ENCODE results near the gene OXTR.

OXTR gene

DNA sequence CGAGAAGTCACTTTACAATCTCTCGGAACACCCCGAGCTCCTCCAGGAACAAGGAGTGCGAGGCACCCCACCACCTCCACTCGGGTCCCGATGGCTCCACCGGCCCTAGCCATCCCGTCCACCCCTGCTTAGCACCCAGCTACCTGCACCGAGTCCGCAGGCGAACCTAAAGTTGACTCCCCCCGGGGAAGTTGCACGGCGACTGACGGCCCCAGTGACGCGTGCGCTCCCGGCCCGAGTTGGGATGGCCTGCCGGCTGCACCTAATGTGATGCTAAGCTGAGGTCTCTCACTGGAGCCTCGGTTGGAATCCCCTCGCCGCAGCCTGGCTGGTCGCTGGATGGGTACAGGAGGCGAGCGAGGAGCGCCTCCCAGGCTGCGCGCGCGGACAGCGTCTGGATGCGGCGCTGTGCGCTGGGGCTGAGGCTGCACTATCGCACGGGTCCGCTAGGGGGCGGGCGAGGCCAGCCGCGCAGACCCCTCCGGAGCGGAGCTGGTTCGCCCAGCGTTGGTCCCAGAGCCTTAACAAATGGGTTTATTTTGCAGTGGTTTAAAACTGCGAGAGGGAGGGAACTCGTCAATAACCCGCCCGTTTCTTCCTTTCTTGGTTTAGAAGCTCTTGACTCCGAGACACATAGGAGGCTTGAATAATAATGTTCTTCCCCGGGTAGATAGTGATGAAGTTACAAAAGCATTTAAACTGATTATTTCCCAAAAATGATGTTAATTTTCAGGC lies at the start of gene OXTR:
TSS of gene OXTR (minus strand) at position 526 of the 735 bp plus-strand sequence. CDS start 1,426 bp downstream, outside the sequence.
- DNase-seq: peak; percentile 57 to 73

DNA sequence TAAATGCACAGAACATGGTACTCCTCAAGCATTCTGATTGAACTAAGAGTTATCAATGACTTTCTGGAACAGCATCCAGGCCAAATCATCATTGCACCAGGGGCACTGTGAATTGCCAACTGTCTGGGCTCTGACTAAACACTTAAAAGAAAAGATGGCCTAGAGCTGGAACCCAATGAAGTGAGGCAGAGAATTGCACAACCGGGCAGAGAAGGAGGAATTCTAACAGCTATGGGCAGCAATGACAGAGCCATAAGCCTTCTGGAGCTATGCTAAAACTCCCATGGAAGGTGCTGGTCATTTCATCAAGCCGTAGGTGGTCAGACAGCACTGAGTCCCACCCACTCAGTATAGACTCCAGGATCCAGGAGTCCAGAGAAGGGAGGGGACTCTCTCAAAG lies 48.1 kb upstream of the OXTR start:
- no peak for DNase-seq

DNA sequence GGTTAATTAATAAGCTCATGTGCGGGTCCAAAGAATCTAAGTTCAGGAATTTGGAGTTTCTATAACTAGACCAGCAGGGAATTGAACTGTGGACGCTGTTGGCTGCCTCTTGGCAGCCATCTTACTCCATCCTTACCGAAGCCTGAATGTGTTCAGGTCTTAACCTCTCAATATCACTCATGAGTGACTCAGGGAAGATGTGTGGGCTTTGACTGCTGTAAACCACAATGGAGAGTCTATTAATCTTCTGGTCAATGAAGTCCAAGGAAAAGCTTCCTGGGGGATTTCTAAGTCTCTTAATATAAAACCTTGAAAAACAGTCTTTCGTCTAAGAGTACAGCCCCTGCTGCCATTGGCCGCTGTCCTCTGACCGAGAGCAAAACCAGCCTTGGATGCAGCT lies 46.7 kb upstream of the OXTR start:
- DNase-seq: no peak

DNA sequence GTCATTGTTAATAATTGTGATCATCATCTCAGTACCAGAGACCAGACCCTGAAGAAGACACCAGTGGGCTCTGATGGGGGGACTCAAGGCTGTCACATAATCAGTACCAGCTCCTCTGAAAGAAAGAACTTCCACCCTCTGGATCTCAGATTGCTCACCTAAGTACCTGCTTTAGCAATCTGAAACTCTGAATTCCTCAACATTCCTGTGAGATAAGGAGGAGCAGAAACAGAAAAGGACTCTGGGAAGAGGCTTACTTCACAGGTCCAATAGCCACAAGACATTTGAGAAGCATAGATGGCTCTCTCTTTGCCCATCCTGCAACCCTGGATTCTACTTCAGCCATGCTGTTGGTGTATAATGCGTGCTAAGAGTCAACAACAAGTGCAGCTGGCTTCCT lies 44.0 kb upstream of the OXTR start:
- DNase-seq: no peak

DNA sequence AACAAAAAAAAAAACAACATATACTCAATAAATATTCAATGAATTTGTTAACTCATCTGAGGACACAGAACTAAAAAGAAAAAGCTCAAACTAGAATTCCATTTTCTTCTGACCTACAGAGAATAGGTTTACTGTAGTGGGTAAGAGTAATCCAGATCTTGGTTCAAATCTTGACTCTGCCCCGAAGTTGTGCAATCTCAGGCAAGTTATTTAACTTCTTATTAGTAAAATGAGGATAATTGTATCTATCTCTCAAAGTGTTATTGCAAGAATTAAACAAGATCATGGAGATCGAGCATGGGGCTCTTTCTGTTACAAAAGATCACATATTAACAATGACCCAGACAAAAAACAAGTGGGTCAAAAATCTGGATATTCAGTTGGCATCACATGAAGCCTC lies 41.1 kb upstream of the OXTR start:
- DNase-seq: no peak

DNA sequence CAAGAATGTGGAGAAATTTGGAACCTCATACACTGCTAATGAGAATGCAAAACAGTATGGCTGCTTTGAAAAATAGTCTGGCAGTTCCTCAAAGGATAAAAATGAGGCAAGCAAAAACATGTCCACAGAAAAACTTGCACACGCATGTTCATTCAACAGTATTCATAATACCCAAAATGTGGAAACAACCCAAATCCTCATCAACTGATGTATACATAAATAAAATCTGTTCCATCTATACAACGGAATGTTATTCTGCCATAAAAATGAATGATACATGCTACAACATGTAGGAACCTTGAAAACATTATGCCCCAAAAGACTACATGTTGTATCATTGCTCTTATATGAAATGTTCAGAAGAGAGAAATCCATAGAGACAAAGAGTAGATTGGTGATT lies 36.4 kb upstream of the OXTR start:
- DNase-seq: no peak

DNA sequence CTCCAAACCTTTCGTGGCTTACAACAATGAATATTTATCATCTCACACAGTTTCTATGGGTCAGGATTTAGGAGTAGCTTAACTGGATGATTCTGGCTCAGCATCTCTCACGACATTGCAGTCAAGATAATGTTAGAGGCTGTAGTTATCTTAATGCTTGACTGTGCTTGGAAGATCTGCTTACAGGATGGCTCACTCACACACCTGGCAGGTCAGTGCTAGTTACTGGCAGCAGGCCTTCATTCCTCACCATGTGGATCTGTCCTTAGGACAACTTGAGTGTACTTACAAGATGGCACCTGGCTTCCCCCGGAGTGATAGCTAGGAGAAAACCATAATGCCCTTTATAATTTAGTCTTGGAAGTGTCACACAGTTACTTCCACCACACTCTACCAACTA lies 32.8 kb upstream of the OXTR start:
- DNase-seq: no peak

DNA sequence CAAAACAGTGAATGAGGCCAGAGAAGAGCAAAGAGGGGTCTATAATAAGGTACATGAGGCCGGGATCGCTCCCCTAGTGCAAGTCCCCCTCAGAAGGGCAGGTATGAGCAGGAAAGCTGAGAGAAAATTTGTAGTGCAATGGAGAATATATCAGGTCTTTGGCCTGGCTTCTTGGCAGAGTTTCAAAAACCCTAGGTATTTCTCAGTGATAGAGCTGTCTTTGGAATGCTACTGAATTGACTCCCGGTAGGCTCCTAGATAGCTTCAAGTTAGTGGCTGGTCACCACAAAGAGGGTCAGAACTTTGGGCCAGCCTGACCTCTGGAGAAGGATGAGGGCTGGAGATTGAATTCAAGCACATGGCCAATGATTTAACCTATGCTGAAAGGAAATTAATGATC lies 30.6 kb upstream of the OXTR start:
- DNase-seq: no peak

DNA sequence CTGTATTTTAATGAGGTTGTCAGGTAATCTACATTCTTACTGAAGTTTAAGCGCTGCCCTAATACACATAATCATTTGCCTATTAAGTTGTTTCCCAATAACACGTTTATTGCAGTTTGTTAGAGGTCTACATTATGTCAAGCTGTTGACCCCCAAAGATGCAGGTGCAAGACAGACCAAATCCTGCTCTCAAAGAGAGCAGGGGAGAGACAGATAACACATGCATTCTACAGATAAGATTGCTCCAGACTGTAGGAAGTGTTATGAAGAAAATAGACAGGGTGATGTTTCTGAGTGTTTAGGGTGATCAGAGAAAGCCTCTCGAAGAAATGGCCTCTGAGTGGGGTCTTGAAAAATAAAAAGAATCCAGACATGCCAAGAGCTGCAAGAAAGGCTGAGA lies 24.8 kb upstream of the OXTR start:
- DNase-seq: no peak

DNA sequence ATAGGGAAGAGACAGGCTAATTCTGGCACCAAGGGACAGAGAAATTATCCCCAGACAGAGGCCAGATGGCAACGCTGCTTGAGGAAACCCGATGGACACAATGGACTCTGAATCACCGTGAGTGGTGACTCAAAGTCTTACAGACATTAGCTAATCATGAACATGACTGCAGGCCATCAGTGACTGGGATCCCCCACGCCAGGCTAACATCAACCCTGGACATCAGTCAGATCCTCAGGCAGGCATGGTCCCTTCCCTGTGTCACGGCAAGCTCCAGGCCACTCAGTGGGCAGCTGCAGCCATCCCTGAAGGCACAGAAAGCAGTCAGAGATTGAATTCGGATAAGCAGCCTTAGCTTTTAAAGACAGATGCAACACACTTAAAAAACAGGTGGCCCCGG lies 23.8 kb upstream of the OXTR start:
- DNase-seq: no peak

DNA sequence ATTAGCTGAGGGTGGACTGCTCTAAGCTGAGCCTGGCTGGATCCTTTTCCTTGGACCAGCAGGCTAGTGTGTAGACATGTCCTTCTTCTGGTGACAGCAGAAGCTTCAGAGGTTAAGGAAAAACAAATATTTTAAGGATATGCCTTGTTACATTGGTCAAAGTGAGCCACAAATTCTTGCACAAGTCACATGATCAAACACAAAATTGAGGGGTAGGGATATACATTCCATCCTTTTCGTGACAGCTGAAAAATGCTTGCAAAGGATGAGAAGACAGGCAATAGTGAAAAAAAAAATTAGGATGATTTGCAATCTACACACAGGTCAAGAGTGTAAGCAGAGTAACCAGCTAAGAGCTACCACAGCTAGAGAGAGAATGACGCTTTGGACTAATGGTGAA lies 21.1 kb upstream of the OXTR start:
- DNase-seq: no peak

DNA sequence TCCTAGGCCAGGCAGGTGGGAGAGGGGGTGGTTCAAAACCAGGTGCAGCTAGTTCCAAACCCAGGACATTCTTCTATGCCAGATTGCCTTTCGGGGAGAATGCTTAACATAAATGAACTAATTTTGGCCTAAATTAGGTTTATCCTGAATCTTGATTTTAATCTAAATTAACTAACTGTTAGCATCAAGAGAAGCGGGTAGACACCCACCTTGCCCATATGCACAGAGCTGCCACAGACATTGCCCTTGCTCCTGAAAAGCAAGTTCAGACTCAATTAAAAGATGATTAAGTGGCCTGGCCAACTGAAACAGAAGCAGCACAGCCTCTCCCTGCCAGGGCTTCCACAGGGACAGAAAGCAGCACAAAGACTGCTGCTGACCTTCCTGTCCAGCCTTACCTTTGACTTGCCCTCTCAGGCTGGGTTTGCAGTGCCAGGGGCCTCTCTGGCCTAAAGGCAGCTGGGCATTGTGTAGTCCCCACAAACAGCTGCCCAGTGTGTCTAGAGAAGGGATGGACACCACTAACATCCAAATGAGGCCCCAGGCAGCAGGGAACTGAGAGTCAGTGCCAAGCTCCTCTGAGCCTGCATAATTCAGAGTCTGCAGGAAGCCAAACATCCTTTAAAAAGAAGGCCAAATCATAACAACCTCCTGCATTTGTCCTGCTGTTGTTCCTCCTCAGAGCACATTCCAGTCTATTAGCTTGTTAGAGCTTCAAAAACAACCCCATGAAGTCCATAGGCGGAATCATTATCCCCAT lies 15.4 kb upstream of the OXTR start:
- no peak for DNase-seq

DNA sequence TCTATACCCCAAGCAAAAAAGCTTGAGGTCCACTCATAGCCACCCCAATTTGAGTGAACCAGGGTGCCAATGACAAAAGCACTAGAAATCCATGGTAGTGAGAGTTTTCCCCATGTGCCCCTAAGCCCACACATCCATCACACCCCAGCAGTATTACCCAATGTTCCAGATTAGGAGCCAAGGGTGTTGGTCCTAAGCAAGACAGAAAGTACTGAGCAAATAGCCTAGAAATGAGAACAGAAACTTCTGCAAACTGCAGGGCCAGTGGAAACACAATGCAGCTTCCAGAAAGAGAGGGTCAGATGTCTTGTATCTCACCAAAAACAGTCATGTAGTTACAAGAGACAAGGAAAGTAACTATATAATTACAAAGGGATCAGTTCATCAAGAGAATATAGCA lies 10.9 kb upstream of the OXTR start:
- no peak for DNase-seq

DNA sequence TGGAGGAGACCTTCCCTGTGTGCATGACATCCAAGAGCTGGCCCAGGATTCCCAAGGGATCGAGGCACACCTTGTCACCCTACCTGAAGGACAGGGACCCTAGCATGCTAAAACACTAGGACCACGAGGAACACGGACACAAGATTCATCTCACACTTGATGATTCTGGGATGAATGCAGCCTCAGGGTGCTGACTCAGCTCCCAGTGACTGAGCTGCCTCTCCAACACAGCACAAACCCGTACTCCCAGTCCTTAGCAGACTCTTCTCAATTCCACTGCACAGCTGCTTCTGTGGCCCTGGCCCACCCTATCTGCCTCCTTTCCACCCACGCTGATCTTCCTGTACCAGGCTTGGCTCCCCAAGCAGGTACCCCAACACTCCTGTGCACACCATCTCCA lies 9.1 kb upstream of the OXTR start:
- no peak for DNase-seq

DNA sequence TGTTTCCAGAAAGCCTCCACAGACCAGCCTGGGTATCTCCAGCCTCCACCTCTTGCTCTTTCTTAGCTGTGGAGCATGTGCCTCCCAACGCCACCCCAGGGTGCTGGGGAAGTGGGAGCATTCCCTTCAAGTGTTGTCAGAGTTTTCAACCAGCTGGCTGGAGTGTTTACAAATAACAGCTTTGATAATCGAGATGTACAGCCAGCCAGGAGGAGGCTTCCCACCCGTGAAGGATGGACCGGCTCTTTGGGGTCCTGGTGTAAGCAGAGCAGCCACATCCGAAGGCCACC lies 8.5 kb upstream of the OXTR start:
- no peak for DNase-seq

DNA sequence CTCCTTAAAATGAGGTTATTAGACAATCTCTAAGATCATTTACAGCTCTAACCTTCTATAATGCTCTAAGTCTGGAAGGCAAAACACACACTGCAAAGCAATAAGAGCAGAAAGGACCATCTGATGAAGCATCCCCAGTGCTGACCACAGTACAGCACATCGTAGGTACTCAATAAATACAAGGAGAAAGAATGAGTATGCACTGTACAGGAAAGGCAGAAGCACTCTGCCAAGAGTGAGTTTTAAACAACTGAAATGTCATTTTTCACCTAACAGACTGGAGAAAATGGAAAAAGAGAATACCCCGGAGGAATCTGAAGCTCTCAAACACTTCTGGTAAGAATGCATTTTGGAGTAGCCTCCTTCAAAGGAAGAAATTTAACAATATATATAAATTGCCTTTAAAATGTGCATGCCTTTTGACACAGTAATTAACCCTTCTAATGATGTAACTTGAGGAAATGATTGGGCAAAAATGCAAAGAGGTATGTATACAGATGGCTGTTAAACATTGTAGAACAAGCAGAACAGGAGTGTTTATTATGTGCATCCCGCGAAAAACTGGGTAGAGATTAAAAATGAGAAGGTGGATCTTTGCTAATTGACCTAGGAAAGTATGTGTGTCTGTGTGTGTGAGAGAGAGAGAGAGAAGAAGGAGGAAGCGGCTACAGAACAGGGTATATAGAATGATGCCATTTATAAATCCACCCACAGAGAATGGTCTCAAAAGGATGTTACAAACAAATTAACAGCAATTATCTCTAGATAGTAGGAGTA lies 8.0 kb upstream of the OXTR start:
- no peak for DNase-seq

DNA sequence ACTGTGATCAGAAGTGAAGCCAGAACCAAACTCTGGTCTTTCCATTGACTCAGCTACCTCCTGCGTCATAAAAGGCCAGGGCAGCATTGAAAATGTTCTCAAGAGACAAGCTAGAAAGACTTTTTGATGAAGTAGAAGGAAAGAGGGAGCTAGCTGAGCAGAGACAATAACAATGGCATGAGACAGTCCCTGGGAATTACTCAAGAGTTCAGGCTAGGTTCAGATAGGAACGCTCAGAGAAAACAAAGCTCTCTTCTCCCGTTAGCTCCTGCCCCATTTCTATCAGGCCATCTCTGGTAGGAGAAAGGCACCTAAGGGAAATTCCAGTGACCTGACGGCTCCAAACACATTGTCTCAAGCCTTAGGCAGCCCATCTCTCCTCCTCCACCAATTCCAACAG lies 7.0 kb upstream of the OXTR start:
- DNase-seq: no peak

DNA sequence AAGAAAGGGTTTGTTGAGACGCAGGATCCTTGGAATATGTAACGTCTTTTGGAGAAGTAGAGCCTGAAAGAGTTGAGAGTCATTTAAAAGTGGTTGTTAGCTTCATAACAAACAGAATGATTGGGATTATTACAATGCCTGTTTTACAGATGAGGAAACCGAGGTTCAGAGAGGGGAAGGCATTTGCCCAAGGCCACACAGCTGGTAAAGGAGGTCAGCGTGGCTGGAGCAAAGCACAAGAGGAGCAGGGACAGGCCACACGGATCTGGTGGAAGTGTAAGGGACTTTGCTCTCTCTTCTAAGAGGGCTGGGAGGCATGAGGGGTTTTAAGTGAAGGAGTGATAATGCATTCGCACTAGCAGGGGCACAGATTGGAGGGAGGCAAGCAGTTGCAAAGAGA lies 6.2 kb upstream of the OXTR start:
- no peak for DNase-seq

DNA sequence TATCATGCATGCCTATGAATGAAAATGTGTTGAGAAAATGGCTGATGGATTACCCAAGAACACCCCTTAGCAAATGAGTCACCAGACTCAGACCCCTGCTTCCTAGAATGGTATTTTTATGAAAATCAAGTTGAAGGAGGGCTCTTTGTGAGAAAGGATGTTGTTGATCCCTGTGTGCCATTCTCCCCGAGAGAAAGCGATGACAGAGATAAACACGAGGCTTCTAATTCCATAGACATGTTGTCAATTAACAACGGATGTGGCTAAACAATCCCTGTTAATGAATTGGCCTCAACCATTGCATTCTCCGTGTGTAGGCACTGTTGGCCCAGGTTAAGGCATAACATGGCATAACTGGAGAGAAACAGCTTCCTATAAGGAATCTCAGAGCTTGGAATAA lies 5.8 kb upstream of the OXTR start:
- no peak for DNase-seq

DNA sequence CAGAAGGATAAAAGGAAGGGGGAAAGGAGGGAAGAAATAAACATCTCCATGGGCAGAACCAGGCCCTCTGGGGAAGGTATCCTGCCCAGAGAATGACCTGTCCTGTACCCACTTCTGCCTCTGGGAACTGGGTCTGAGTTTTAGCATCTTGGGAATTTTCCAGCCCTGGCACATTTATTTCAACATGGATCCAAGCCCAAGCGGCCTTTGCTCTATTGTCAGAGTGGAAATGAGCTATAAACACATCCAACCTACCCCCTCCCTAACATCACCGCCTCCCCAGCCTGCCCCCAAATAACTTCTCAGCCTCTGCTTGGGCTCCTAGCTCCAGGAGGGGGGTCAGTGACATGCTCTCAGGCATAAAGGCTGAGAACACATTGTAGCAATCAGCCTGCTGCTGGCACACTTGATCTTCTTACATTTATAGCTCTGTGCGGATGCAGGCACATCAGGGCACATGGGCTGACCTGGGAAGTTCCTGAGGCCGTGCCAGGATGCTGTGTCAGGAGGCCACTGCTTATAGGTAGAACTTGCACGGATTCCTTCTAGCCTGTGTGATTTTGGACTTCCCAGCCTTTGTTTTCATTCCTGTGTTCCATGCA lies 4.6 kb upstream of the OXTR start:
- no peak for DNase-seq

DNA sequence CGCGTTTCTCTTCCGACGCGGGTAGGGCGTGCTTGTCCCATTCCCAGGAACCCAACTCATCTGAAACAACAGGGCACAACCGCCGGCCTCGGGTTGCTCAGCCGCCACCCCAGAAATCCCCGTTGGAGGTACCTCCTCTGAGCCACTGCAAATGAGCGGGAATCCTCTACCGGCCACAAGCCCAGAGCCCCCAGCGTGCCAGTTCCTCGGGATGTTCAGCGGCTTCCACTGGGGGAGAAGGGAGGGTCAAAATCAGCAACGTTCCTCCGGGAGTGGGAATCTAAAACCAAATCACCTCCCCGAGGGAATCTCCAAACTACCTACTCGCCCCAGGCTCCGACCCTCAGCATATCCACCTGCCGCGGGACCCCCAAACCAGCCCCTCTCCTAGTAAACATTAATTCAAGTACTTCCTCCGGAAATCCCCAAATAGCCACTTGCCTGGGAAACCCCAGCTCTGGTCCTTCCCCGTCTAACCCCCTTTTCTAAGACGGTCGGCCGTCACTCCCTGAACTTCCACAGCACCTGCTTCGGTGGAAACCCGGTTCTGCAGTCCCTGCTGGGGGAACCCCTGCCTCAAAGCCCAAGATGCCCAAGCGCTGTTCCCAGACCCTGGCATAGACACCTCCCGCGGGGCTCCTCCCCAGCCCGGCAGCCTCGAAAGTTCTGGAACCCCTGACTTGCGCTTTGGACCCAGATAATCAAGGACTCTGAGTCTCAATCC lies 887 bp downstream of the OXTR start:
- DNase-seq: no peak

DNA sequence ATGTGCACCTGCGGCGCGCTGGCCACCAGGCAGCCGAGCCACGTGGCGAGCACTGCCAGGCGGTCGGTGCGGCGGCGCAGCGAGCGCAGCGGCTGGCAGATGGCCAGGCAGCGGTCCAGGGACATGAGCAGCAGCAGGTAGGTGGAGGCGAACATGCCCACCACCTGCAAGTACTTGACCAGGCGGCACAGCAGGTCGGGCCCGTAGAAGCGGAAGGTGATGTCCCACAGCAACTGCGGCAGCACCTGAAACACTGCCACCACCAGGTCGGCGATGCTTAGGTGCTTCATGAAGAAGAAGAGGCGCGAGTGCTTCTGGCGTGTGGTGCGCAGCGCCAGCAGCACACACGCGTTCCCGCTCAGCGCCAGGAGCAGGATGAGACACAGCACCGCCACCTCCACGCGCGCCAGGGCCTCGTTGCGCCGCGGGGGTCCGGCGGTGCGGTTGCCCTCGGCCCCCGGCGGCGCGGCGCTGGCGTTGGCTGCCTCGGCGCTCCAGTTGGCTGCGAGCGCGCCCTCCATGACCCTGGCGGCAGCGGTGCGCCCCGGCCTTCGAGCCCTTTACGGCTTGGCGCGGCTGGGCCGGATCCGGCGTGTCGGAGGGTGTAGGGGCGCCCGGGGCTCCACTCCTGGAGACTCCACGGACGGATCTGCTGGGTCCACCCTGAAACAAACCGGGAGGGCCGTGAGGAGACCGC lies 1.6 kb downstream of the OXTR start:
- peak in 1 of 2 donors; percentile 39 for DNase-seq

Data from stimulated activated CD4-positive, alpha-beta T cell treated with anti-CD3 and anti-CD28 coated beads, Interleukin-2, amount 100 ng/mL, for 24 hours (primary cell).